ENCODE measurements around the gene ARL6IP4. TPM values are rescaled to one million over a fixed set of nuclear protein-coding genes. Genes with fewer than 3 reads are reported as not detected.

ARL6IP4 gene
- total RNA-seq (2014; rRNA removed), result 238 and 272 TPM in 2 replicates
- 257 TPM for polyA plus RNA-seq (2012)

GRCh38 chr12:122980183-122981035 is at the start of gene ARL6IP4:
ARL6IP4 (plus strand) TSS chr12:122980681; CDS start chr12:122981140, 459 bp downstream.
- peak; percentile 53 for DNase-seq (ENCODE audit: low read depth)

DNA sequence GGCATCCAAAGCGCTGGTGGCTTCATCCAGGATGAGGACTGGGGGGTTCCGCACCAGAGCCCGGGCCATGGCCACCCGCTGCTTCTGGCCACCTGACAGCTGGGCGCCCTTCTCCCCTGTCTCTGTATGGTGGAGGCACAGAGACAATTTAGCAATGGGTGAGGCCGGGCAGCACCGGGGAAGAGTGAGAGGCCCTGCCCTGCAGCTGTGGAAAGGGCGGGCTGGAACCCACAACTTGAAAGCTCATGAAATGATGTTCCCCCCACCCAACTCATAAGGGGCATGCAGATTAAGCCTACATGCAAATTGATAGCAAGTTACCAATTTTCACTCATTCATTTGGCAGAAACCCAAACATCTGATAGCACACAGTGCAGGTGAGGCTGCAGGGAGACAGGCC is 48.3 kb upstream of the ARL6IP4 start:
- no peak for DNase-seq (ENCODE audit: low read depth)

DNA sequence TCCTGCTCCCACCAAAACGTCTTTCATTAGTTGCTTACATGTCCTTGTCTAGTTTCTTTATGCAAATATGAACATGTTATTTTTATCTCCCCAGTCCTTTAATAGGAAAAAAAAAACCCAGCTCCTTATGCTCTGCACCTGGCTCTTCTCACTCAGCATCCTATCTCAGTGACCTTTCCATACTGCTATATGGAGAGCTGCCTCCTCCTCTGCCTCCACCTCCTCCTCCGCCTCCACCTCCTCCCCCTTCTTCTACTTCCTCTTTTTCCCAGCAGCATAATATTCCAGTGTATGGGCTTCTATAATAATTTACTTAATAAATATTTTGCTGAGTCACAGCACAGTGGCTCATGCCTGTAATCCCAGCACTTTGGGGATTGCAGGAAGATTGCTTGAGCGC is 45.8 kb upstream of the ARL6IP4 start:
- DNase-seq (ENCODE audit: low read depth), result no peak

DNA sequence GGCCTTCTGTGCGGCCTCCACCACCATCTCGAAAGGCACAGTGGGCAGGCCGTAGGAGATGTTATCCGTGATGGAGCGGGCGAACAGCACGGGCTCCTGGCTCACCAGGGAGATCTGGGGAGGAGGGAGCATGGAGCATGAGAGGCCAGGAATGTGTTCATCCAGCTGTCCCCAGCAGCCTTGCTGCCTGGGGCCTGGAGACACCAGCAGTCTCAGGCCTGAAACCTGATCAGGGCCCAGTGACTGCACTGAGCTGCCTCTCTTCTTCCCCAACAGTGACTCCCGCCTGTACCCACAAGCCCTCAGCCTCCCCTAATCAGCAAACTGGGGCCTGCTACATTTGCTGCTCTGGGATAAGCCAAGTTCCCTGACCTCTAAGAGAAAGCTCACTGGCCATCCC is 45.2 kb upstream of the ARL6IP4 start:
- DNase-seq (ENCODE audit: low read depth), result no peak

GRCh38 chr12:122937622-122938091 is 42.8 kb upstream of the ARL6IP4 start:
- DNase-seq (ENCODE audit: low read depth), result peak; percentile 14

DNA sequence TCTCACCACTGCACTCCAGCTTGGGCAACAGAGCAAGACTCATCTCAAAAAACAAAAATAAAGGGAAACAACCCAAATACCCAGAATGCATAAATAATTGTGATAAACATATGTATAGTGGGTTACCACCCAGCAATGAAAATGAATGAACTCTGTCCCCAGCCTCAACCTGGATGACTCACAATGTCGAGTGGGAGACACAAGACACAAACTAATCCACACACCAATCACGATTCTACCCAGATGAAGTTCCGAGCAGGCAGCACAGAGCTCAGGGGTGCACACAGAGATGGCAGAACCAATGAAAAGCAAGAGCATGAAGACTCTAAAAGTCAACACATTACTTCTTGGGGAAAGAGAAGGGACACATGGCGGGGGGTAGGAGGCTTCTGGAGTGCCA is 41.4 kb upstream of the ARL6IP4 start:
- no peak for DNase-seq (ENCODE audit: low read depth)

DNA sequence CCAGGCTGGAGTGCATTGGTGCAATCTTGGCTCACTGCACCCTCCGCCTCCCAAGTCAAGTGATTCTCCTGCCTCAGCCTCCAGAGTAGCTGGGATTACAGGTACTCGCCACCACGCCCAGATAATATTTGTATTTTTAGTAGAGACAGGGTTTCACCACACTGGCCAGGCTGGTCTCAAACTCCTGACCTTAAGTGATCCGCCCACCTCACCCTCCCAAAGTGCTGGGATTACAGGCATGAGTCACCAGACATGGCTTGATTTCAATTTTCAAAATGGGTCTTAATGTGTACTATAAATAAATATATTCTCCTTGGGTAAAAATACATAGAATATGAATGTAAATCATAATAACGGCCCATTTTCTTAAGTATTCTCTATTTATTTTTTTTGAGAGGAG is 39.1 kb upstream of the ARL6IP4 start:
- peak; percentile 56 for DNase-seq (ENCODE audit: low read depth)

DNA sequence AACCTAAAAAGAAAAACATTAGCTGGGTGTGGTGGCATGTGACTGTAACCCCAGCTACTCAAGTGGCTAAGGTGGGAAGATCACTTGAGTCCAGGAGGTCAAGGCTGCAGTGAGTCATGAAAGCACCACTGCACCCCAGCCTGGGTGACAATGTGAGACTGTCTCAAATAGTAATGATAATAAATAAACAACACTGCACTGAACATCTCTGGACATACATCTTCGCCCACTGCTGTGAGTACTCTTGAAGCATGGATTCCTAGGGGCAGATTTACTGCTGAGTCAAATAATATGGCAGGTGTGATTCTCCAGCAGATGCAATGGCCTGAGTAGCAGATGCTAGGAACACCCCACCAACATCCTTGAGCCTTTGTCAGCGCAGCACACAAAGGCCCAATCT is 37.8 kb upstream of the ARL6IP4 start:
- DNase-seq (ENCODE audit: low read depth), result peak; percentile 46

GRCh38 chr12:122943196-122943595 is 37.3 kb upstream of the ARL6IP4 start:
- DNase-seq (ENCODE audit: low read depth), result no peak

GRCh38 chr12:122944605-122945592 is 35.6 kb upstream of the ARL6IP4 start:
- DNase-seq (ENCODE audit: low read depth), result peak; percentile 80

DNA sequence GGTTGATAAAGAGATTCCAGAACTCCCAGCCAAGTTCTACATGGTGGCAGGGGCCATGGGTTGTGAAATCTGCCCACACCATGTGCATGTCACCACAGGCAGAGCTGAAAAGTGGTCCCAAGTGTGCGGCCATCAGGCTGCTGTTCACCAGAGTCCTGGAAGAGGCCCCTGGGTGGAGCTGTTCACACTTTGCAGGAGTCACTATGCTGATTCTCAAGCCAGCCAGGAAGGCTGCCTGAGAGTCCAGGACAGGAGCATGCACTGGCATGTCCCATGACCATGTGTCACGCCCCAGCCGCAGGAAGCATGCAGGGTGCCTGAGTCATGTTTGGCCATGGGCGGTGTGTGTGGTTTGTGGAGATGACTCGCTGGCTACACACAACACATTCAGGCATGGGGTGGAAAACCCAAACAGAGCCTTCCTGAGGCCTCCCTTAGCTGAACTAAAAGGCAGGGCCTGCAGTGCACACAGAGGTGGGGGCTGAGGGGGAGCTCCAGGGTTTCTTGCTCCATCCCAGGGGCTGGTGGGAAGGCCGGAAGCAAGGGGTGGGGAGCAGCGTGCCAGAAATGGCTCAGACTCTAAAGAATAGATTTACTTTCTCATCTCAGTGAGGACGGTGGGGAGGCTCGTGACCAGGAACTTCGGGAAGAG is 33.7 kb upstream of the ARL6IP4 start:
- DNase-seq (ENCODE audit: low read depth), result peak; percentile 100

GRCh38 chr12:122947352-122947792 is 33.1 kb upstream of the ARL6IP4 start:
- DNase-seq (ENCODE audit: low read depth), result no peak

DNA sequence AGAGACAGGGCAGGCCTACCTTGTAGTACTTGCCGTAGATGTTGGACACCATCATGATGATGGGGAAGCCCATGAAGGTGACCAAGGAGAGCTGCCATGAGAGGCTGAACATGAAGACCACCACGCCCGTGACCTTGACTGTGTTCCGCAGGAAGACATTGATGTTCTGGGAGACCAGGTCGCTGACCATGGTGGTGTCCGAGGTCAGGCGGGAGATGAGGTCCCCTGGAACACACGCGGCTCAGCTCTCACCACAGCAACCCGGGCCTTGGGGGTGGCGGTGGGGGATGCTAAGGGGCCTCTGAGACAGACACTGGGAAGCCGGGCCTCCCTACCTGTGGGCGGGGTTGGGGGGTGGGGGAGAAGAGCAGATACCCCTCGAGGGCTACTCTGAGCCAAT is 31.9 kb upstream of the ARL6IP4 start:
- DNase-seq (ENCODE audit: low read depth), result no peak

- DNase-seq (ENCODE audit: low read depth), result no peak
Observed at GRCh38 chr12:122949405-122949804, 31.1 kb upstream of the ARL6IP4 start.

GRCh38 chr12:122949816-122950675 is 30.4 kb upstream of the ARL6IP4 start:
- no peak for DNase-seq (ENCODE audit: low read depth)

GRCh38 chr12:122951406-122951805 is 29.1 kb upstream of the ARL6IP4 start:
- peak; percentile 74 for DNase-seq (ENCODE audit: low read depth)

- peak; percentile 67 for DNase-seq (ENCODE audit: low read depth)
Observed at GRCh38 chr12:122951979-122952892, 28.2 kb upstream of the ARL6IP4 start.

DNA sequence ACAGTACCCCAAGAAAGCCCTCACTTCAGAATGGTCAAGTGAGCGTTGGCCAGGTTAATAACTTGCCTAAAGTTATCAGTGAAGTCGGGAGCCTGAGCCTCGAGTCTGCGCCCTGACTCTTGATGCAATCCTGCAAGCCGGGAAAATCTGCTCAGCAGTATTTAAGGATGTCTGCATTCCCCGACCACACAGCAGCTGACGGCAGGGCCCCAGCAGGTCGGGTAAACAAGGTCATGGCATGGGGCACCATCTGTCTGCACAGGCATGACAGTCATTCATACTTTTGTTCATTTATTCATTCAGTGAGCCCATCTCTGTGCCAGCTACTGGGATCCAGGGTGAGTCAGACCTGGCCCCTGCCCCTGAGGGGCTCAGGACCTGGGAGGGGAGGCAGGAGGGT is 25.3 kb upstream of the ARL6IP4 start:
- DNase-seq (ENCODE audit: low read depth), result peak; percentile 82

DNA sequence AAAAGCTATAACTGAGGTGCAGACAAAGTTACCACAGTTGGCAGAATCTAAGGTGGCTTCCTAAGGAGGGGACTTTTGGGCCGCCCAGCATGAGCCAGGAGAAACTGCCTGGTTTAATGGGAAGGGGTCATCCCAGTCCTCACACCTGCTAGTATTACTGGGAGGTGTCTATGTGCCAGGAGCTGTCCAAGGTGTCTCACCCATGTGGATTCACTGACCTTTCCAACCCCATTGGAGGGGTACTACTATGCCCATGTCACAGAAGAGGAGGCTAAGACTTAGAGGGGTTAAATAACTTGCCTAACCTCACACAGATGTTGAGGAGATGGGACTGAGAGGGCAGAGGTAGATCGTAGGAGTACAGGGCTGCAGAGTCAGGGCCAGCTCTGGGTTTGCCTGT is 24.4 kb upstream of the ARL6IP4 start:
- no peak for DNase-seq (ENCODE audit: low read depth)
